ENCODE data around the gene UBQLN4.

DNA sequence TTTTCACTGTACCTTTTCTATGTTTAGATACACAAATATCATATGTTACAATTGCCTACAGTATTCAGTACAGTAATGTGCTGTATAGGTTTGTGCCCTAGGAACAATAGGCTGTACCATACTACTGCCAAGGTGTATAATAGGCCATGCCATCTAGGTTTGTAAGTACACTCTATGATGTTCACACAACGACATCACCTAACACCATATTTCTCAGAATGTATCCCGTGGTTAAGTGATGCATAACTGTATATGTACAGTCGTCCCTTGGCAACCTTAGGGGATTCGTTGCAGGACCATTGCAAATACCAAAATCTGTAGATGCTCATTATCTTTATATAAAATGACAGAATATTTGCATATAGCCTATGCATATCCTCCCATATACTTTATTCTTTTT lies 27.0 kb downstream of the UBQLN4 start:
- TF ChIP-seq POLR2A (IDR thresholded peaks at IDR 0.05; ENCODE audit: low read length) (no peak), GATA1 (IDR thresholded peaks at IDR 0.05; ENCODE audit: low read depth, low read length) (no peak)
